ENCODE measurements around the gene MLC1. TPM values are rescaled to one million over a fixed set of nuclear protein-coding genes. Genes with fewer than 3 reads are reported as not detected.

MLC1 gene
- total RNA-seq, 8 experiments from 2014 or later: 0.10 to 85.3 (median 0.28) TPM

GRCh38 chr22:50045211-50046018 is 39.8 kb downstream of the MLC1 start:
- Histone ChIP-seq H3K27ac (no peak overlapping the region), H3K4me3 (no peak overlapping the region), H3K4me1 (replicated peaks in 1 of 2) (no peaks in the 10 kb centered on the region)
- peak in 5 of 8 experiments; percentile 12 to 44 (median 41) for ATAC-seq (replicated peaks in 6 of 8)
- in situ Hi-C loops (cut with MboI; ENCODE audit: low pct_unique_long_range_greater_than_20kb in 2 of 9, low sequenced_read_pairs in 9 of 9, unreplicated experiment in 9 of 9): loop anchor here in 3 of 9 experiments (25.0 kb wide), 2 partner anchors 108 to 283 kb away; no protein-coding TSS in a partner anchor
- WGBS, 10 experiments: 68% methylated on average over 4 of the region's 35 CpGs; no CpG with 5 or more reads in 9 of the 10 experiments

- no peaks in the 10 kb centered on the region for H3K4me1 ChIP-seq (replicated peaks in 1 of 2)
- WGBS, 10 experiments: 18 to 92% (median 70%) methylated on average over 4 to 8 of the region's 30 CpGs; no CpG with 5 or more reads in 3 of the 10 experiments
- in situ Hi-C loops (cut with MboI; ENCODE audit: low pct_unique_long_range_greater_than_20kb in 2 of 9, low sequenced_read_pairs in 9 of 9, unreplicated experiment in 9 of 9): loop anchor here in 3 of 9 experiments (25.0 kb wide), 2 partner anchors 107 to 282 kb away; no protein-coding TSS in a partner anchor
- H3K4me3 ChIP-seq: no peak overlapping the region
- no peak overlapping the region for H3K27ac ChIP-seq
- no peak for ATAC-seq (replicated peaks in 6 of 8)
These were observed 40.6 kb downstream of the MLC1 start for GRCh38 chr22:50044485-50045118.

DNA sequence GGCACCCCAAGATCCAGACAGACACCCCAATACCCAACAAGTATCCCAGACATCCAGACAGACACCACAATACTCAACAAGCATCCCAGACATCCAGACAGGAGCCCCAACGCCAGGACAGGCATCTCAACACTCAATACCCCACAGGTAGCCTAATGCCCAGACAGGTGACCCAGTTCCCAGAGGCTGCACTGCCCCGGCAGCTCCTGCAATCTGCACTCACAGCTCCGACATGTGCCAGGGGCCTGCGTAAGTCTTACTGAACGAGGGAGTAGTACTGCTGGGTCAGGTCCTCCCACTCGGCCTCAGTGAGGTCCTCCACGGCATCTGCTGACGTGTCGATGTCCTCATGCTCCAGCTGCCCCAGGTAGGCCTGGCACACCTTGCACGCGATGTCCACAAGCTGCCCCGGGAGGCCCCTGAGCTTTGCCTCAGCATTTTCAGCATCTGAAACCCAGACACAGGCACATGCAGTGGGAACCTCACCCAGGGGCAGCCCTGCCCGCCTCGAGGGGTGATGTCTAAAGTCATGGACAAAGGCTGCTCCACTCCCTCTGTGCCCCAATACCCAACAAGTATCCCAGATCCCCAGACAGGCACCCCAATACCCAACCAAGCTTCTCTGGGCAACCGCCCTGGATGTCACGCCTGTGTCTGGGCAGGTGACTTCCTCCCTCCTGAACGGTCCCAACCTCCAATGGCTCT is 43.7 kb downstream of the MLC1 start:
- Histone ChIP-seq H3K4me3 (no peak overlapping the region), H3K4me1 (replicated peaks in 1 of 2) (no peaks in the 10 kb centered on the region), H3K27ac (no peak overlapping the region)
- ATAC-seq (replicated peaks in 6 of 8): no peak
- 49 to 88% (median 55%) methylated on average over 1 to 5 of the region's 17 CpGs; no CpG with 5 or more reads in 6 of the 10 experiments for WGBS, 10 experiments
- in situ Hi-C loops (cut with MboI; ENCODE audit: low pct_unique_long_range_greater_than_20kb in 2 of 9, low sequenced_read_pairs in 9 of 9, unreplicated experiment in 9 of 9): loop anchor here in 3 of 9 experiments (25.0 kb wide), 2 partner anchors 104 to 279 kb away; no protein-coding TSS in a partner anchor

DNA sequence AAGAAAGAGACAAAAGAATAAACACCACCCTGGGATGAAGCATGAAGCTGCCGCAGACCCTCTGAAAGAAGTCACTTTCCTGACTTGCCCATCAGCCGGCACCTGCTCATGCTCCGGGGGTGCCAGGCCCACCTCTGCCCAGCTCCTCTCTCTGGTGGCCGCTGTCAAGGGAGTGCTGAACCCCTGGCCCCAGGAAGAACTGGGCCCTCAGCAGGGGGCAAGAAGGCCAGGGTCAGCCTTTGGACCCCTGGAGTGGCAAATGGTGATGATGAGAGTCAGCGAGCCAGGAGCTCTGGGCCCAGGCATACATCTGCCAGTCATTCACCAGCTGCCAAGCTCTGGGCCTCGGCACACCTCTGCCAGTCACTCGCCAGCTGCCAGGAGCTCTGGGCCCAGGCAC is 44.5 kb downstream of the MLC1 start:
- H3K27ac ChIP-seq: no peak overlapping the region
- no peak for ATAC-seq (replicated peaks in 6 of 8)
- H3K4me1 ChIP-seq (replicated peaks in 1 of 2): no peaks in the 10 kb centered on the region
- WGBS, 10 experiments: 60 to 100% (median 100%) methylated on average over 1 to 3 of the region's 7 CpGs; no CpG with 5 or more reads in 3 of the 10 experiments
- no peak overlapping the region for H3K4me3 ChIP-seq
- in situ Hi-C loops (cut with MboI; ENCODE audit: low pct_unique_long_range_greater_than_20kb in 2 of 9, low sequenced_read_pairs in 9 of 9, unreplicated experiment in 9 of 9): loop anchor here in 3 of 9 experiments (25.0 kb wide), 2 partner anchors 103 to 278 kb away; no protein-coding TSS in a partner anchor

DNA sequence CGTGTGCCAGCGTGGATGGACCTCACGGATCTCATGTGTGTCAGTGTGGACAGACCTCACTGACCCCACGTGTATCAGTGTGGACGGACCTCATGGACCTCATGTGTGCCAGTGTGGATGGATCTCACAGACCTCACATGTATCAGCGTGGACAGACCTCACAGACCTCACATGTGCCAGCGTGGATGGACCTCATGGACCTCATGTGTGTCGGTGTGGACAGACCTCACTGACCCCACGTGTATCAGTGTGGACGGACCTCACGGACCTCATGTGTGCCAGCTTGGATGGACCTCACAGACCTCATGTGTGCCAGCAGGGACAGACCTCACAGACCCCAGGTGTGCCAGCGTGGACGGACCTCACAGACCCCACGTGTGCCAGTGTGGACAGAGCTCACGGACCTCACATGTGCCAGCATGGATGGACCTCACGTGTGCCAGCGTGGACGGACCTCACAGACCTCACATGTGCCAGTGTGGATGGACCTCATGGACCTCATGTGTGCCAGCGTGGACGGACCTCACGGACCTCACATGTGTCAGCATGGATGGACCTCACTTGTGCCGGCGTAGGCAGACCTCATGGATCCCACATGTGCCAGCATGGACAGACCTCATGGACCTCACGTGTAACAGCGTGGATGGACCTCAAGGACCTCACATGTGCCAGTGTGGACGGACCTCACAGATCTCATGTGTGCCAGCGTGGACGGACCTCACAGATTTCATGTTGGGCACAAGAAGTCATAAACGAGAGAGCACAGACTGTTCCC is 45.4 kb downstream of the MLC1 start:
- no peak overlapping the region for H3K27ac ChIP-seq
- in situ Hi-C loops (cut with MboI; ENCODE audit: low pct_unique_long_range_greater_than_20kb in 2 of 9, low sequenced_read_pairs in 9 of 9, unreplicated experiment in 9 of 9): loop anchor here in 7 of 9 experiments (10.0 to 25.0 kb wide), 4 partner anchors 103 to 278 kb away; no protein-coding TSS in a partner anchor
- no peak overlapping the region for H3K4me3 ChIP-seq
- no peak for ATAC-seq (replicated peaks in 6 of 8)
- 33 to 100% (median 84%) methylated on average over 1 to 11 of the region's 29 CpGs; no CpG with 5 or more reads in 1 of the 10 experiments for WGBS, 10 experiments
- no peaks in the 10 kb centered on the region for H3K4me1 ChIP-seq (replicated peaks in 1 of 2)

- H3K4me3 ChIP-seq: no peak overlapping the region
- no peaks in the 10 kb centered on the region for H3K4me1 ChIP-seq (replicated peaks in 1 of 2)
- in situ Hi-C loops (cut with MboI; ENCODE audit: low pct_unique_long_range_greater_than_20kb in 2 of 9, low sequenced_read_pairs in 9 of 9, unreplicated experiment in 9 of 9): loop anchor here in 7 of 9 experiments (10.0 to 25.0 kb wide), 4 partner anchors 99 to 274 kb away; no protein-coding TSS in a partner anchor
- 40 to 86% (median 66%) methylated on average over 2 to 9 of the region's 23 CpGs; no CpG with 5 or more reads in 2 of the 10 experiments for WGBS, 10 experiments
- H3K27ac ChIP-seq: no peak overlapping the region
- no peak for ATAC-seq (replicated peaks in 6 of 8)
These were observed 49.1 kb downstream of the MLC1 start for GRCh38 chr22:50035976-50036724.

DNA sequence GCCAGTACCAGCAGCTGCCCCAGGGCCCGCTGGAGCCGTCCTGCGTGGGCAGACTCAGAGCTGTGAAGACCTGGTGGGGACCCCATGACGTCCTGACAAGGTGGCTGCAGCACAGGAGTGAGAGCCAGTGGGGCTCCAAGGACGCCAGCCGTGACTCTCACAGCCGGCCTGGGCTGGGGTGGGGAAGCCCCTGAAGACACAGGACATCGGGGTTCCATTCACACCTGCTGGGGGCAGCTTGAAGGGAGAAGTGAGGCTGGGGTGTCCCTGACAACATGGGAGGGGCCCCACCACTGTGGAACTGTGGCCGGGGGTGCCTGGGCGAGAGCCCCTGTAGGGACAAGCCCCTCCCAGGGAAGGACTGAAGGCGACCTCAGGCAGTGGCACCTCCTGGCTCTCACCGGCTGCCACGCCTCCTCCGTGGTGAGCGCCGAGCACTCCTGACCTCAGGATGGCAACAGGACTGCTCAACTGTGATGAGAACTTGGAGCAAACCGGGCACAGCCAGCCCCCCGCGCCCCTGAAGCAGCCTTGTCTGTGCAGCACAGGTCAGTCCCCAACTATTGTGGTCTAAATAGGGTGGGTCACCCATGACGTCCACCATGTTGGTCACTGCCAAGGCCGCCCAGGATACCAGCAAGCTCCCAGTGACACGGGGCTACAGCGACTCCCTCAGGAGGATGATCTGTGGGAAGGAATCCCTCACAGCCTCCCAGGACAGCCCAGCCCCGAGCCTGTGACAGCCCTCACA is 49.9 kb downstream of the MLC1 start:
- Histone ChIP-seq H3K4me3 (no peak overlapping the region), H3K4me1 (replicated peaks in 1 of 2) (no peaks in the 10 kb centered on the region), H3K27ac (no peak overlapping the region)
- no peak for ATAC-seq (replicated peaks in 6 of 8)
- WGBS, 10 experiments: 33 to 89% (median 54%) methylated on average over 3 to 10 of the region's 24 CpGs; no CpG with 5 or more reads in 6 of the 10 experiments
- in situ Hi-C loops (cut with MboI; ENCODE audit: low pct_unique_long_range_greater_than_20kb in 2 of 9, low sequenced_read_pairs in 9 of 9, unreplicated experiment in 9 of 9): loop anchor here in 7 of 9 experiments (10.0 to 25.0 kb wide), 4 partner anchors 98 to 273 kb away; no protein-coding TSS in a partner anchor

GRCh38 chr22:50034126-50035081 is 50.8 kb downstream of the MLC1 start:
- no peak overlapping the region for H3K4me3 ChIP-seq
- in situ Hi-C loops (cut with MboI; ENCODE audit: low pct_unique_long_range_greater_than_20kb in 2 of 9, low sequenced_read_pairs in 9 of 9, unreplicated experiment in 9 of 9): loop anchor here in 8 of 9 experiments (5.0 to 25.0 kb wide), 5 partner anchors 97 to 272 kb away; no protein-coding TSS in a partner anchor
- WGBS, 10 experiments: 42 to 65% (median 43%) methylated on average over 4 to 12 of the region's 43 CpGs; no CpG with 5 or more reads in 5 of the 10 experiments
- ATAC-seq (replicated peaks in 6 of 8): no peak
- no peaks in the 10 kb centered on the region for H3K4me1 ChIP-seq (replicated peaks in 1 of 2)
- H3K27ac ChIP-seq: no peak overlapping the region

- Histone ChIP-seq H3K4me3 (no peak overlapping the region), H3K4me1 (replicated peaks in 1 of 2) (no peaks in the 10 kb centered on the region), H3K27ac (no peak overlapping the region)
- 27 to 92% (median 78%) methylated on average over 3 to 12 of the region's 23 CpGs; no CpG with 5 or more reads in 7 of the 10 experiments for WGBS, 10 experiments
- ATAC-seq (replicated peaks in 6 of 8): no peak
- in situ Hi-C loops (cut with MboI; ENCODE audit: low pct_unique_long_range_greater_than_20kb in 2 of 9, low sequenced_read_pairs in 9 of 9, unreplicated experiment in 9 of 9): loop anchor here in 8 of 9 experiments (5.0 to 25.0 kb wide), 5 partner anchors 96 to 271 kb away; no protein-coding TSS in a partner anchor
These were observed 52.2 kb downstream of the MLC1 start for GRCh38 chr22:50032941-50033601.

All from motor neuron (in vitro differentiated cells).